ENCODE results near the gene RBP2.

- TF ChIP-seq TEAD4 (IDR thresholded peaks at IDR 0.05): no peak
- TF ChIP-seq TAF1 (IDR thresholded peaks at IDR 0.05; ENCODE audit: low read depth): no peak
- no peak for TF ChIP-seq NFIC (IDR thresholded peaks at IDR 0.05)
- TF ChIP-seq ZBTB7A (IDR thresholded peaks at IDR 0.05; ENCODE audit: low read depth): no peak
- TF ChIP-seq REST (IDR thresholded peaks at IDR 0.05; ENCODE audit: low read depth): no peak
- TF ChIP-seq EP300 (IDR thresholded peaks at IDR 0.05; ENCODE audit: borderline replicate concordance): no peak
- no peak for TF ChIP-seq TCF12 (IDR thresholded peaks at IDR 0.05; ENCODE audit: low read depth)
- no peak for TF ChIP-seq RAD21 (IDR thresholded peaks at IDR 0.05; ENCODE audit: low read depth)
Observed at GRCh38 chr3:139460529-139460928, 15.8 kb downstream of the RBP2 start.

Measured in Ishikawa (cell line).